Omental fat pad (tissue), 4 donors: Measurements from ENCODE around the gene TAOK3. TPM values are rescaled to one million over a fixed set of nuclear protein-coding genes. Genes with fewer than 3 reads are reported as not detected.

Experiments
- ATAC-seq: fragments of 150-250 bp; one replicate; pipeline ENCODE4 v1.9.1; 2016; ENCODE audit warnings: mild to moderate bottlenecking, moderate library complexity; ENCODE audit not compliant: low FRiP score
- DNase-seq: peaks from one replicate; pipeline ENCODE4 v3.0.0-alpha.2; 2019; ENCODE audit warnings: low spot score
- total RNA-seq, 4 donors: library from RNA; depleted of rRNA; stranded (reverse); fragments of >200 nt; gene quantifications; one replicate each; pipeline ENCODE4 v1.1.0, GENCODE V29; 2016
- TF ChIP-seq, protein P1 (sequence below), 3 donors: fragments of 450-650 bp; IDR thresholded peaks; one replicate each; pipeline ENCODE4 v1.5.1; 2016 to 2017; ENCODE audit warnings: antibody characterized with exemption in 3 of 3, mild to moderate bottlenecking in 3 of 3, moderate library complexity in 2 of 3

The TAOK3 gene
- total RNA-seq, 4 donors from 2014 or later, result 35.5 to 47.4 (median 40.7) TPM

DNA sequence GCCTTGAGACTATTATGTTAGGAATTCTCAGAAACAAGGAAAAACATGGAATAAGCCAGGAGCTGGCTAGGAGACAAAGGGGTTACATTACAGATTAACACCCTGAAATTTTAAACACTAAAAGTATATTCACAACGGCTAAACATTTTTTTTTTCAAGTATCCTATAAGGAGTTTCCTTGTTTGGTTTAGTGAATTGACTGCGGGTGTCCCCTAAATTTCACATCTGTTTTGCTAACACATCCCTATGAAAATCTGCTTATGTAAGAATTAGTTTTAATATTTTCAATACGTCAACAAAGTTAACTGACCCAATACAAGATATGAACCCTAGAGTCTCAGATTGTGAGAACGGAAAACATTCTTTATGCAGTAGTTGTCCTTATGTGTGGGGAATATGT, 19.0 kb downstream of the TAOK3 start:
- ATAC-seq (no peak), DNase-seq (no peak)
- TF ChIP-seq, protein P1, sequence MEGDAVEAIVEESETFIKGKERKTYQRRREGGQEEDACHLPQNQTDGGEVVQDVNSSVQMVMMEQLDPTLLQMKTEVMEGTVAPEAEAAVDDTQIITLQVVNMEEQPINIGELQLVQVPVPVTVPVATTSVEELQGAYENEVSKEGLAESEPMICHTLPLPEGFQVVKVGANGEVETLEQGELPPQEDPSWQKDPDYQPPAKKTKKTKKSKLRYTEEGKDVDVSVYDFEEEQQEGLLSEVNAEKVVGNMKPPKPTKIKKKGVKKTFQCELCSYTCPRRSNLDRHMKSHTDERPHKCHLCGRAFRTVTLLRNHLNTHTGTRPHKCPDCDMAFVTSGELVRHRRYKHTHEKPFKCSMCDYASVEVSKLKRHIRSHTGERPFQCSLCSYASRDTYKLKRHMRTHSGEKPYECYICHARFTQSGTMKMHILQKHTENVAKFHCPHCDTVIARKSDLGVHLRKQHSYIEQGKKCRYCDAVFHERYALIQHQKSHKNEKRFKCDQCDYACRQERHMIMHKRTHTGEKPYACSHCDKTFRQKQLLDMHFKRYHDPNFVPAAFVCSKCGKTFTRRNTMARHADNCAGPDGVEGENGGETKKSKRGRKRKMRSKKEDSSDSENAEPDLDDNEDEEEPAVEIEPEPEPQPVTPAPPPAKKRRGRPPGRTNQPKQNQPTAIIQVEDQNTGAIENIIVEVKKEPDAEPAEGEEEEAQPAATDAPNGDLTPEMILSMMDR (IDR thresholded peaks at IDR 0.05), result no peak

DNA sequence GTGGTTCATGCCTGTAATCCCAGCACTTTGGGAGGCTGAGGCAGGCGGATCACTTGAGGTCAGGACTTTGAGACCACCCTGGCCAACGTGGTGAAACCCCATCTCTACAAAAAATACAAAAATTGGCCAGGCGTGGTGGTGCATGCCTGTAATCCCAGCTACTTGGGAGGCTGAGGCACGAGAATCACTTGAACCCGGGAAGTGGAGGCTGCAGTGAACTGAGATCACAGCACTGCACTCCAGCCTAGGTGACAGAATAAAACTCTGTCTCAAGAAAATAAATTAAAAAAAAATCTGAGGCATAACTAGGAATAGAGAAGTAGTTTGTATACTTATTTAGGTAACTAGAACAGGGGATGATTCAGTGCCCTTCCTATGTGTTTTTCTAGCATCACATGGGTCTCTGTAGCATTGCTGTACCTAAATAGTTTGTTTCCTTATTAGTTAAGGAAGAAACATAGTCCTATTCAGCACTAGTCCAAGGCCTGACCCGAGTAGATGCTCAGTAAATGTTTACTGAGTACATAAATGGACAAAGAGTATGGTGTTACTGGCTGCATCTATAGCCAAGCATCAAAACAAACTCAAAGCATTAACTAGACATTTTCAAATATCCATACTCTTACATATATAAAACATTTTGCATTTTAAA, 21.7 kb downstream of the TAOK3 start:
- TF ChIP-seq, protein P1 (IDR thresholded peaks at IDR 0.05), result no peak
- DNase-seq, result no peak
- no peak for ATAC-seq

DNA sequence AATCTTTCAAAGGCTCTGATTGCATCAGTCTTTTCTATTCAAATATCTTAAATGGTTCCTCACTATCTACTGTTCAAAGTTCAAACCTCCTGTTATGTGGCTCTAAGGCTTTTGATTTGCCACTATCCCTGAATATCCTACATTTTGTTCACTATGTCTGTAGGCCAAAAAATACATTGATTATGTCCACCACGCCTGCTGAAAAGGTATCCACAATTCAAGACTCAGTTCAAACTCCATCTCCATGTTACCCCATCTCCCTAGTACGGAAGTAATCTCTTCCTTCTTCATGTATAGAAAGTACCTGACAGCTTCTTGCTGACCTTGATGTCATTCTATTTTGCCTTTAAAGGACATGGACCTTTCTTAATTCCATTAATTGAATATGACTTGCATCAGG, 24.8 kb downstream of the TAOK3 start:
- no peak for ATAC-seq

DNA sequence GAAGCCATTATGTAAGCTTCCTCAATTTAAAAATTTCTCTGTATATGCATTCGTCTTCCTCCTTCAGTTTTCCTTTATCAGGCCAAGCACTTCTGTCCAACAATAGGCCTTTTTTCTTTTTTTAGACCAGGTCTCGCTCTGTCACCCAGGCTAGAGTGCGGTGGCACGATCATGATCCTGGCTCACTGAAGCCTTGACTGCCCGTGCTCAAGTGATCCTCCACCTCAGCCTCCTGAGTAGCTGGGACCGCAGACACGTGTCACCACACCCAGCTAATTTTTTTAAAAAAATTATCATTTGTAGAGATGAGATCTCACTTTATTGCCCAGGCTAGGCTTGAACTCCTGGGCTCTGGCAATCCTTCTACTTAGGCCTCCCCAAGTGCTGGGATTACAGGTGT, 25.8 kb downstream of the TAOK3 start:
- DNase-seq, result no peak

More for the DNA sequence above, 24.8 kb downstream of the TAOK3 start:
- DNase-seq, result no peak
- TF ChIP-seq, protein P1 (IDR thresholded peaks at IDR 0.05), result no peak

DNA sequence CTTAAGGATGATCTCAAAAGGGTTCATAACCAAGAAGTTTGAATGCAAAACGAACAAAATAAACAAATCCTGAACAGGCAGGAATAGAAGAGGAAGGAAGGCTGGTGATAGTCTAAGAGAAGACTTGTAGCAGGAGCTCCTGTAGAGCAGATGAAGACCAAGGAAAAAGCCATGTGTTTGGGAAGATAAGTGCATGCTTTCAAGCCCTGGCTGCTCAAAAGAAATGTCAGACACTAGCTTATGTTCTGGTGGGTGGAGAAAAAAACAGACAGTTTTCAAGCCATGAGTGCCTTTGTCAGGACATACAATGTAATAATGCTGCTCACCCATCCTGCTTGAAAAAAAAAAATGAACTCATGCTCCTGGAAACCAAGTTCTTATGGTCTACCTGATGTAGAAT, 27.4 kb downstream of the TAOK3 start:
- TF ChIP-seq, protein P1 (IDR thresholded peaks at IDR 0.05), result no peak
- ATAC-seq, result no peak
- DNase-seq, result no peak

More for the DNA sequence above, 25.8 kb downstream of the TAOK3 start:
- TF ChIP-seq, protein P1 (IDR thresholded peaks at IDR 0.05), result no peak
- no peak for ATAC-seq

DNA sequence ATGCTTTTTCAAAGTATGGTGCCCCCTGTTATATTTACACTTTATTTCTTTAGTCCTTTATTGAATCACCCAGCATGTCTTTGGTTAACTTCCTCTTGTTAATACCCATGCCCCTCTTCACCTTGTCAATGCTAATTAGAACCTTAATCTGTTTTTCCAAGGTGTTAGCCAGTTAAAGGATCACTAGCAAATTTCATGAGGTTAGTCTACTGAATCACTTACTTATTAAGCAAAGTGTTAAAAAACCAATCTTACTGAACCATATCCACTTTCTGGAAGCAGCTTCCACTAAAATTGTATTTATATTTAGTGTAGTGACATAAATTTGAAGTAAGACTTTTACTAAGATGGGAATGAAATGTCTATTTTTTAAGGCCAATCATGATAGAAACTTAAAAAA, 27.9 kb downstream of the TAOK3 start:
- ATAC-seq, result no peak
- TF ChIP-seq, protein P1 (IDR thresholded peaks at IDR 0.05), result no peak
- DNase-seq, result no peak

DNA sequence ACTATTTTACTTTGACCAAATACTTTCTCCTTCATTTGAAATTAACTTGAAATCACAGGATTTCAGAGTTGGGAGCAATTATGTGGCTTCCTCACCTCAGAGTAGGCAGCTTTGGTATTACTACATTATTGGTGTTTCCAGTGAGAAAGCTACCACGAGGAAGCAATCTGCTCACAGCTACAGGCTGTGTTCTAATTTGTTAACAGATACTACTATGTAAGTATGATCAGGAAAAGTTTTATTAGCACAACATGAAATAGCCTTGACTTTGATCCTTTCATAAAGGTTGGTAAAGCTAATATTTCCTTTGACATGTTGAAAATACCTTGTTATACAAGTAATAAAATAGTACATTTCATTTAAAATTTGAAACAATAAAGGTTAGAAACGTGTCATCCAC, 30.6 kb downstream of the TAOK3 start:
- ATAC-seq, result no peak
- TF ChIP-seq, protein P1 (IDR thresholded peaks at IDR 0.05), result no peak
- no peak for DNase-seq
